Measurements from ENCODE around the gene CDRT4.
"Not testable (repeated sequence)": the region's sequence is repeated elsewhere in the genome, so short reads cannot be mapped to it uniquely, and the experiment has no call there.

Gene CDRT4

GRCh38 chr17:15456972-15457722 lies 10.3 kb downstream of the CDRT4 start:
- peak; percentile 97 for DNase-seq (ENCODE audit: low read depth, low spot score)

GRCh38 chr17:15456496-15456895 lies 10.9 kb downstream of the CDRT4 start:
- no peak for DNase-seq (ENCODE audit: low read depth, low spot score)

- DNase-seq (ENCODE audit: low read depth, low spot score): no peak
Measured at GRCh38 chr17:15454346-15454745, 13.1 kb downstream of the CDRT4 start.

GRCh38 chr17:15453782-15454181 lies 13.6 kb downstream of the CDRT4 start:
- DNase-seq (ENCODE audit: low read depth, low spot score): no peak

GRCh38 chr17:15453246-15453645 lies 14.2 kb downstream of the CDRT4 start:
- DNase-seq (ENCODE audit: low read depth, low spot score): peak; percentile 59

GRCh38 chr17:15452746-15453145 lies 14.7 kb downstream of the CDRT4 start:
- peak; percentile 49 for DNase-seq (ENCODE audit: low read depth, low spot score)

GRCh38 chr17:15451680-15452079 lies 15.7 kb downstream of the CDRT4 start:
- DNase-seq (ENCODE audit: low read depth, low spot score): no peak

- DNase-seq (ENCODE audit: low read depth, low spot score): no peak
Measured at GRCh38 chr17:15448580-15448956, 18.9 kb downstream of the CDRT4 start.

GRCh38 chr17:15447928-15448579 lies 19.4 kb downstream of the CDRT4 start:
- no peak for DNase-seq (ENCODE audit: low read depth, low spot score)

GRCh38 chr17:15446036-15446435 lies 21.4 kb downstream of the CDRT4 start:
- no peak for DNase-seq (ENCODE audit: low read depth, low spot score)

- DNase-seq (ENCODE audit: low read depth, low spot score): no peak
Measured at GRCh38 chr17:15444805-15445204, 22.6 kb downstream of the CDRT4 start.

- DNase-seq (ENCODE audit: low read depth, low spot score): no peak
Measured at GRCh38 chr17:15442311-15443180, 24.9 kb downstream of the CDRT4 start.

GRCh38 chr17:15441315-15441714 lies 26.1 kb downstream of the CDRT4 start:
- DNase-seq (ENCODE audit: low read depth, low spot score): peak; percentile 70

GRCh38 chr17:15440347-15440746 lies 27.1 kb downstream of the CDRT4 start:
- DNase-seq (ENCODE audit: low read depth, low spot score): no peak

GRCh38 chr17:15439205-15439985 lies 28.0 kb downstream of the CDRT4 start:
- not testable (repeated sequence) for DNase-seq (ENCODE audit: low read depth, low spot score)

- no peak for DNase-seq (ENCODE audit: low read depth, low spot score)
Measured at GRCh38 chr17:15438491-15439105, 28.8 kb downstream of the CDRT4 start.

- DNase-seq (ENCODE audit: low read depth, low spot score): no peak
Measured at GRCh38 chr17:15437303-15437635, 30.2 kb downstream of the CDRT4 start.

- DNase-seq (ENCODE audit: low read depth, low spot score): no peak
Measured at GRCh38 chr17:15436473-15437302, 30.7 kb downstream of the CDRT4 start.

GRCh38 chr17:15434956-15435355 lies 32.5 kb downstream of the CDRT4 start:
- no peak for DNase-seq (ENCODE audit: low read depth, low spot score)
